BLaER1 (cell line): ENCODE results near the gene NIPSNAP2.

Experiments
- H3K27ac ChIP-seq: shearing (Covaris generic); formaldehyde crosslinking; 2 replicates; pipeline ENCODE4 v1.8.1; 2022
- H3K27me3 ChIP-seq: shearing (Covaris generic); formaldehyde crosslinking; 2 replicates; pipeline ENCODE4 v1.8.1; 2022
- H3K36me3 ChIP-seq: shearing (Covaris generic); formaldehyde crosslinking; 2 replicates; pipeline ENCODE4 v1.8.1; 2022
- H3K4me1 ChIP-seq: shearing (Covaris generic); formaldehyde crosslinking; 2 replicates; pipeline ENCODE4 v1.8.1; 2022
- H3K4me2 ChIP-seq: shearing (Covaris generic); formaldehyde crosslinking; 2 replicates; pipeline ENCODE4 v1.8.1; 2022
- H3K4me3 ChIP-seq: shearing (Covaris generic); formaldehyde crosslinking; 2 replicates; pipeline ENCODE4 v1.8.1; 2022
- H3K9ac ChIP-seq: shearing (Covaris generic); formaldehyde crosslinking; 2 replicates; pipeline ENCODE4 v1.8.1; 2022
- H3K9me3 ChIP-seq: shearing (Covaris generic); formaldehyde crosslinking; 2 replicates; pipeline ENCODE4 v1.8.1; 2022
- H4K20me1 ChIP-seq: shearing (Covaris generic); formaldehyde crosslinking; 2 replicates; pipeline ENCODE4 v1.8.1; 2022
- Cebpa-rat ChIP-seq: shearing (Covaris generic); IDR thresholded peaks from 2 replicates; pipeline ENCODE4 v1.8.1; 2022

The NIPSNAP2 gene

GRCh38 chr7:55953707-55954475 is 10.5 kb upstream of the NIPSNAP2 start:
- Histone ChIP-seq H3K4me1 (peaks cover 8% of the 10 kb centered on the region; the same call in 1 of the 2 replicates), H3K4me2 (no peak overlapping the region), H3K27me3 (no peaks in the 10 kb centered on the region), H3K9me3 (no peaks in the 10 kb centered on the region), H3K36me3 (peaks cover 49% of the 10 kb centered on the region), H4K20me1 (peaks cover 19% of the 10 kb centered on the region; the same call in 1 of the 2 replicates), H3K27ac (no peak overlapping the region), H3K4me3 (no peak overlapping the region), H3K9ac (no peak overlapping the region)
- TF ChIP-seq Cebpa-rat: no peak

- Histone ChIP-seq H3K27ac (no peak overlapping the region), H3K36me3 (peaks cover 49% of the 10 kb centered on the region)
Observed at GRCh38 chr7:55957190-55957589, 7.2 kb upstream of the NIPSNAP2 start.

GRCh38 chr7:55962014-55962413 is 2.4 kb upstream of the NIPSNAP2 start:
- H3K27ac ChIP-seq: no peak overlapping the region
- peaks cover 22% of the 10 kb centered on the region for H3K4me1 ChIP-seq
- H3K9me3 ChIP-seq: no peaks in the 10 kb centered on the region
- H3K4me2 ChIP-seq: no peak overlapping the region
- H3K36me3 ChIP-seq: peaks cover 21% of the 10 kb centered on the region
- no peak for TF ChIP-seq Cebpa-rat
- peaks cover 17% of the 10 kb centered on the region for H4K20me1 ChIP-seq
- H3K9ac ChIP-seq: no peak overlapping the region
- H3K27me3 ChIP-seq: no peaks in the 10 kb centered on the region
- H3K4me3 ChIP-seq: no peak overlapping the region

More at GRCh38 chr7:55957190-55957589, 7.2 kb upstream of the NIPSNAP2 start:
- H3K27me3 ChIP-seq: no peaks in the 10 kb centered on the region
- no peak overlapping the region for H3K4me2 ChIP-seq
- peaks cover 19% of the 10 kb centered on the region; the same call in 1 of the 2 replicates for H4K20me1 ChIP-seq
- no peak overlapping the region for H3K9ac ChIP-seq
- H3K4me1 ChIP-seq: peaks cover 8% of the 10 kb centered on the region; the same call in 1 of the 2 replicates
- no peaks in the 10 kb centered on the region for H3K9me3 ChIP-seq
- no peak overlapping the region for H3K4me3 ChIP-seq
- TF ChIP-seq Cebpa-rat: no peak

GRCh38 chr7:55963584-55964168 is 709 bp upstream of the NIPSNAP2 start:
- H3K9ac ChIP-seq: peak overlapping the region; percentile 96
- peak overlapping the region; percentile 92 for H3K4me3 ChIP-seq

GRCh38 chr7:55965100-55965470 is 700 bp downstream of the NIPSNAP2 start:
- TF ChIP-seq Cebpa-rat: no peak
- no peaks in the 10 kb centered on the region for H3K27me3 ChIP-seq
- H3K36me3 ChIP-seq: peaks cover 43% of the 10 kb centered on the region
- peaks cover 45% of the 10 kb centered on the region for H4K20me1 ChIP-seq
- H3K4me2 ChIP-seq: peak overlapping the region; percentile 83
- H3K4me3 ChIP-seq: peak overlapping the region; percentile 92
- peak overlapping the region; percentile 96 for H3K9ac ChIP-seq
- H3K4me1 ChIP-seq: peaks cover 22% of the 10 kb centered on the region
- H3K27ac ChIP-seq: peak overlapping the region; percentile 92
- H3K9me3 ChIP-seq: peaks cover 14% of the 10 kb centered on the region; the same call in 1 of the 2 replicates

More at GRCh38 chr7:55963584-55964168, 709 bp upstream of the NIPSNAP2 start:
- no peak for TF ChIP-seq Cebpa-rat
- Histone ChIP-seq H3K36me3 (peaks cover 29% of the 10 kb centered on the region), H3K4me2 (peak overlapping the region; percentile 80), H3K9me3 (peaks cover 12% of the 10 kb centered on the region; the same call in 1 of the 2 replicates), H3K27ac (0 out of 2 replicates have a peak overlapping the region, but pooled peaks have one; percentile 92), H4K20me1 (peaks cover 31% of the 10 kb centered on the region), H3K4me1 (peaks cover 22% of the 10 kb centered on the region), H3K27me3 (no peaks in the 10 kb centered on the region)

GRCh38 chr7:55965805-55966421 is 1.5 kb downstream of the NIPSNAP2 start:
- no peak for TF ChIP-seq Cebpa-rat
- H3K4me2 ChIP-seq: peak overlapping the region; percentile 83
- H3K9me3 ChIP-seq: peaks cover 14% of the 10 kb centered on the region; the same call in 1 of the 2 replicates

GRCh38 chr7:55966851-55967250 is 2.5 kb downstream of the NIPSNAP2 start:
- no peak overlapping the region for H3K27ac ChIP-seq
- H3K36me3 ChIP-seq: peaks cover 57% of the 10 kb centered on the region
- no peaks in the 10 kb centered on the region for H3K27me3 ChIP-seq
- H3K9ac ChIP-seq: no peak overlapping the region
- no peak overlapping the region for H3K4me3 ChIP-seq
- TF ChIP-seq Cebpa-rat: no peak
- peaks cover 63% of the 10 kb centered on the region for H4K20me1 ChIP-seq
- H3K4me2 ChIP-seq: no peak overlapping the region
- H3K4me1 ChIP-seq: peaks cover 22% of the 10 kb centered on the region
- H3K9me3 ChIP-seq: peaks cover 15% of the 10 kb centered on the region; the same call in 1 of the 2 replicates

More at GRCh38 chr7:55965805-55966421, 1.5 kb downstream of the NIPSNAP2 start:
- H3K4me1 ChIP-seq: peaks cover 22% of the 10 kb centered on the region
- H3K9ac ChIP-seq: no peak overlapping the region
- no peak overlapping the region for H3K27ac ChIP-seq
- no peaks in the 10 kb centered on the region for H3K27me3 ChIP-seq
- peaks cover 51% of the 10 kb centered on the region for H3K36me3 ChIP-seq
- peaks cover 53% of the 10 kb centered on the region for H4K20me1 ChIP-seq
- peak overlapping the region; percentile 92 for H3K4me3 ChIP-seq

- TF ChIP-seq Cebpa-rat: no peak
- peaks cover 87% of the 10 kb centered on the region for H4K20me1 ChIP-seq
- H3K36me3 ChIP-seq: peaks cover 73% of the 10 kb centered on the region
- peaks cover 13% of the 10 kb centered on the region for H3K4me1 ChIP-seq
- no peaks in the 10 kb centered on the region for H3K27me3 ChIP-seq
- no peak overlapping the region for H3K9ac ChIP-seq
- no peak overlapping the region for H3K4me2 ChIP-seq
- H3K4me3 ChIP-seq: no peak overlapping the region
- peaks cover 25% of the 10 kb centered on the region; the same call in 1 of the 2 replicates for H3K9me3 ChIP-seq
- no peak overlapping the region for H3K27ac ChIP-seq
Observed at GRCh38 chr7:55969391-55969790, 5.0 kb downstream of the NIPSNAP2 start.

- Histone ChIP-seq H3K9ac (no peak overlapping the region), H3K27ac (no peak overlapping the region), H4K20me1 (peaks cover 96% of the 10 kb centered on the region), H3K4me2 (no peak overlapping the region), H3K4me3 (no peak overlapping the region), H3K4me1 (peaks cover 10% of the 10 kb centered on the region), H3K27me3 (no peaks in the 10 kb centered on the region), H3K9me3 (peaks cover 25% of the 10 kb centered on the region; the same call in 1 of the 2 replicates), H3K36me3 (peaks cover 79% of the 10 kb centered on the region)
- no peak for TF ChIP-seq Cebpa-rat
Observed at GRCh38 chr7:55970561-55970960, 6.2 kb downstream of the NIPSNAP2 start.
